Left lung (tissue), 10 donors: ENCODE results near the gene STARD3. TPM values are rescaled to one million over a fixed set of nuclear protein-coding genes. Genes with fewer than 3 reads are reported as not detected.

Experiments used
- ATAC-seq: fragments of 200-7000 bp; cut with Tn5 transposase; one replicate; pipeline ENCODE4 v1.9.1; 2020; ENCODE audit warnings: moderate library complexity
- DNase-seq, 4 donors: peaks; one replicate each; pipeline ENCODE4 v3.0.0-alpha.2; 2013 to 2020
- H3K27ac ChIP-seq, 2 donors: fragments of 200-600 bp; sonication (generic) in 1 of 2; one replicate each; pipeline versions ENCODE4 v1.5.0 to v1.8.0; 2020 to 2021
- H3K27me3 ChIP-seq, 2 donors: fragments of 200-600 bp; sonication (generic) in 1 of 2; one replicate each; pipeline versions ENCODE4 v1.5.0 to v1.8.0; 2020 to 2021
- H3K36me3 ChIP-seq, 2 donors: fragments of 200-600 bp; sonication (generic) in 1 of 2; one replicate each; pipeline versions ENCODE4 v1.5.0 to v1.8.0; 2020 to 2021
- H3K4me1 ChIP-seq, 2 donors: fragments of 200-600 bp; one replicate each; pipeline ENCODE4 v1.8.0; 2021
- H3K4me3 ChIP-seq, 2 donors: fragments of 200-600 bp; sonication (generic) in 1 of 2; one replicate each; pipeline versions ENCODE4 v1.5.0 to v1.8.0; 2020 to 2021; ENCODE audit warnings: mild to moderate bottlenecking in 1 of 2
- H3K9me3 ChIP-seq, 2 donors: fragments of 200-600 bp; sonication (generic) in 1 of 2; one replicate each; pipeline versions ENCODE4 v1.5.0 to v1.8.0; 2020 to 2021
- intact Hi-C, 2 donors: fragments of 100-400 bp; cut with DNase I; formaldehyde crosslinking; loops; one replicate each; pipeline versions ENCODE4 v1.11.2 to v1.14.2; 2022
- polyA plus RNA-seq, 6 donors: library from polyadenylated mRNA; unstranded; fragments of 120-200 nt; gene quantifications; one replicate each; pipeline ENCODE4 v1.2.1, GENCODE V29; 2013; ENCODE audit not compliant: insufficient read length in 6 of 6
- total RNA-seq, 2 donors: library from RNA; stranded (reverse); fragmentation: NEBNext Ultra II Directional; extraction: Animal tissue kit (Norgen Biotek cat#: 25700); gene quantifications; one replicate each; pipeline ENCODE4 v1.2.1, GENCODE V29; 2021
- TF ChIP-seq, protein P1 (sequence below), 2 donors: fragments of 200-600 bp; sonication (generic) in 1 of 2; IDR thresholded peaks; one replicate each; pipeline versions ENCODE4 v1.5.0 to v1.8.0; 2021; ENCODE audit warnings: antibody characterized with exemption in 2 of 2
- donor health status: DM: no; HTN: yes; CAD: no.
- donor health status: DM: no; HTN: no; CAD: no.

Gene STARD3
- total and polyA plus RNA-seq, 8 donors, result 42.1 to 66.1 (median 55.9) TPM

DNA sequence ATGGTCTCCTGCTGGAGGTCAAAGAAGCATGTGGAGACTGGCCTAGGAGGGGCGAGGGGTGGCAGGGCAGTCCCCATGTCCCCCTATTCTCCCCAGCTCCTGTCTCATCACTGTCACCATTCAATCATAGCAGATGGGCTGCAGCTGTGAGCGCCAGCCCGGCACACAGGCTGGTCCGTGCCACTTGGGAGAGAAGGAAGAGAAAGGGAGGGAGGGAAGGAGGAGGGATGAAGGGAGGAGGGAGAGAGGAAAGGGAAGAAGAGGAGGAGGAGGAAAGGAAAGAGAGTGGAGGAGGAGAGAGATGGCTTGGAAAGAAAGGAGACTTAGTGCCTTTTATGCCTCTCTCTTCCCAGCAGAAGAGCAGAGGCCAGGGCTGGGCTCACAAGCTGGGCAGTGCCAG is 41.6 kb upstream of the STARD3 start:
- H3K9me3 ChIP-seq, result no peaks in the 10 kb centered on the region
- intact Hi-C loops, result no loop called here
- TF ChIP-seq, protein P1, sequence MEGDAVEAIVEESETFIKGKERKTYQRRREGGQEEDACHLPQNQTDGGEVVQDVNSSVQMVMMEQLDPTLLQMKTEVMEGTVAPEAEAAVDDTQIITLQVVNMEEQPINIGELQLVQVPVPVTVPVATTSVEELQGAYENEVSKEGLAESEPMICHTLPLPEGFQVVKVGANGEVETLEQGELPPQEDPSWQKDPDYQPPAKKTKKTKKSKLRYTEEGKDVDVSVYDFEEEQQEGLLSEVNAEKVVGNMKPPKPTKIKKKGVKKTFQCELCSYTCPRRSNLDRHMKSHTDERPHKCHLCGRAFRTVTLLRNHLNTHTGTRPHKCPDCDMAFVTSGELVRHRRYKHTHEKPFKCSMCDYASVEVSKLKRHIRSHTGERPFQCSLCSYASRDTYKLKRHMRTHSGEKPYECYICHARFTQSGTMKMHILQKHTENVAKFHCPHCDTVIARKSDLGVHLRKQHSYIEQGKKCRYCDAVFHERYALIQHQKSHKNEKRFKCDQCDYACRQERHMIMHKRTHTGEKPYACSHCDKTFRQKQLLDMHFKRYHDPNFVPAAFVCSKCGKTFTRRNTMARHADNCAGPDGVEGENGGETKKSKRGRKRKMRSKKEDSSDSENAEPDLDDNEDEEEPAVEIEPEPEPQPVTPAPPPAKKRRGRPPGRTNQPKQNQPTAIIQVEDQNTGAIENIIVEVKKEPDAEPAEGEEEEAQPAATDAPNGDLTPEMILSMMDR (IDR thresholded peaks at IDR 0.05), result no peak
- H3K36me3 ChIP-seq, result no peaks in the 10 kb centered on the region
- H3K4me1 ChIP-seq, result peaks cover 4 to 15% of the 10 kb centered on the region in 2 donors
- no peak overlapping the region for H3K4me3 ChIP-seq
- no peak overlapping the region for H3K27ac ChIP-seq
- DNase-seq, result no peak
- peaks cover 56 to 85% of the 10 kb centered on the region in 2 donors for H3K27me3 ChIP-seq
- ATAC-seq, result no peak

DNA sequence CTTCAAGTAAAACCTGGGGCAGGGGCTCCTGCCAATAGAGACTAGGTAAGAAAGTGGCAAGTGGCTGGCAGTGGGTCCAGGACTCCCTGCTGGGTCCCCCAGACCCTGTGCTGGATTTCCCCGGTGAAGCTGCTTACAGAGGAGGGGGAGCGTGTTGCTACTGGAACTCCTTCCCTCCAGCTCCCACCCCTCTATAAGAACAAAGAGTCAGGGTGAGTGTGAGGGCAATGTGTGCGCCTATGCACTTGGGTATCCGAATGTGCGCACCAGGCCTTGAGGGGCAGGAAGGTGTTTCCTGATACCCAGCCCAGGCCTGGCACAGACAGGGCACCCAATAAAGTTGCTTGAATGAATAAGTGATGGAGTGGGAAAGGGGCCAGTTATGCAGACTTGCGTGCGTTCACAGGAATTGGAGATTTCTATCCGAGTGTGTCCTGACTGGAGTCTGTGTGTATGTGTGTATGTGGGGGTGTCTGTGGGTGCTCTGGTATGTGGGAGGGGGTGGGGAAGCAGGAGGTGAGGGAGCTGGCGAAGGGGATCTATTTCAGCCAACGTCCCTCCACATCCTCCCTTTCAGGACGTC is 40.9 kb upstream of the STARD3 start:
- Histone ChIP-seq H3K9me3 (no peaks in the 10 kb centered on the region), H3K4me3 (no peak overlapping the region), H3K36me3 (no peaks in the 10 kb centered on the region), H3K27ac (no peak overlapping the region), H3K27me3 (peaks cover 64 to 93% of the 10 kb centered on the region in 2 donors), H3K4me1 (peaks cover 4 to 15% of the 10 kb centered on the region in 2 donors)
- TF ChIP-seq, protein P1 (IDR thresholded peaks at IDR 0.05), result no peak
- intact Hi-C loops, result no loop called here
- DNase-seq, result no peak
- no peak for ATAC-seq

DNA sequence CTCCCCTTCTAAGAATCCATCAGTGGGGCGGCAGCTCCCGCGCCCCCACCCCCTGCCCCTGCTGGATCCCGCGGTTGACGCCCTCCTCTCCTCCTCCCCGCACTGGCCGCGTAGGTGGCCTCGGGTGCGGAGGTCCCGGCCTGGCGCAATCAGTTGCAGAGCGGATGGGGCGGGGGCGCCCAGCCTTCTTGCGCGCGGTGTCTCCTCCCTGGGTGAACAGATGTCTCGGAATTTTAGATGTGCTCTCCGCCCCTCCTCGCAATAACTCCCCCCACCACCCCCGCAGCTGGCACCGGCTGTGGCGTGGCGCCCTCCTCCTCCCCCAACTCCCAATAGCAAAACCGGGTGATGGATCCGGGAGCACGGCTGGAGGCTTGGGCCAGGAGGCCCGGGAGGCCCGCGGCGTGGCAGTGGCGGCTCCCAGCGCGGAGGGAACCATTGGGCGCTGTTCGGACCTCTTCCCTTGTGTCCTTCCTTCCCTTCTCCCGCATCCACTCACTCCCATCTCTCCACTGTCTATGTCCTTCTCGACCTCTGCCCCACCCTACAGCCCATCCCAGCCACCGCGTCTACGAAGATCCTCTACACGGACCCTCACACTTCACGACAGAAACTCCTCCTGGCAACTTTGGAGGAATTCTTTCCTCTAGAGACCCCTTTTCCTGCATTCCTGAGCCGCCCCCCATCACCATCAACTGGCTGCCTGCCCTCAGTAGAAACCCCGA is 40.2 kb upstream of the STARD3 start:
- Histone ChIP-seq H3K27me3 (peaks cover 70 to 99% of the 10 kb centered on the region in 2 donors), H3K4me3 (no peak overlapping the region), H3K9me3 (no peaks in the 10 kb centered on the region), H3K4me1 (peaks cover 4 to 15% of the 10 kb centered on the region in 2 donors), H3K27ac (no peak overlapping the region), H3K36me3 (no peaks in the 10 kb centered on the region)
- DNase-seq, result no peak
- ATAC-seq, result no peak
- TF ChIP-seq, protein P1 (IDR thresholded peaks at IDR 0.05), result no peak
- intact Hi-C loops, result no loop called here

DNA sequence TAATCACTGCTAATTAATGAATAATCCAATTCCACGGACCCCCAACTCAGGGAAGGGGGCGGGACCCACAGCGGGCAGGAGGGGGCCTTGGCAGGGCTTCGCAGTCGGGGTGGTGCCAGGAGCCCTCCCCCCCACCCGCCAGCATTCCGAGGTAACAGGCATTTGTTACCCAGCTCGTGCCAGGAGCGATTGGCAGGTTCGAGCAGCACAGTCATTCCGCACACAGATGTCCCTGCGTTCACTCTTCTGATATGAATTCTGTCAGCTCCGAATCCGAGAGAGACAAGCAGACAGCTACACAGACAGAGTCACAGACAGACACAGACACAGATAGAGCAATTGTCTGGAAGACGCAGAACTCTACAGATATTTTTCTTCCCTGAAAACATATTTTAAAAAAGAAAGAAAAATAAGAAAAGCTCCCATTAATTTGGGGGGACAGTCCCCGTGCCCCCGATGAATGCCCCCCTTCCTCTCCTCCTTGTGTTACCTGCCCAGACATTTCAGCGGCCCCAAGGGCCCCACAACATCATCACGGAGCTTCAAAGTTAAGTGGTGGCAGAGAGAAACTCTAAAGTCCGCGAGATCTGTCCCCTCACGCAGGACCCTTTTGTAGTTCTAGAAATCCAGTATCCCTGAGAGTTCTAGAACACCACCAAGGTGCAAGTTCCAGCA is 39.4 kb upstream of the STARD3 start:
- ATAC-seq (no peak), DNase-seq (no peak)
- intact Hi-C loops, result no loop called here
- TF ChIP-seq, protein P1 (IDR thresholded peaks at IDR 0.05), result no peak
- H3K9me3 ChIP-seq, result no peaks in the 10 kb centered on the region
- H3K27me3 ChIP-seq, result peaks cover 78 to 100% of the 10 kb centered on the region in 2 donors
- no peak overlapping the region for H3K27ac ChIP-seq
- peaks cover 4 to 15% of the 10 kb centered on the region in 2 donors for H3K4me1 ChIP-seq
- no peaks in the 10 kb centered on the region for H3K36me3 ChIP-seq
- H3K4me3 ChIP-seq, result no peak overlapping the region

DNA sequence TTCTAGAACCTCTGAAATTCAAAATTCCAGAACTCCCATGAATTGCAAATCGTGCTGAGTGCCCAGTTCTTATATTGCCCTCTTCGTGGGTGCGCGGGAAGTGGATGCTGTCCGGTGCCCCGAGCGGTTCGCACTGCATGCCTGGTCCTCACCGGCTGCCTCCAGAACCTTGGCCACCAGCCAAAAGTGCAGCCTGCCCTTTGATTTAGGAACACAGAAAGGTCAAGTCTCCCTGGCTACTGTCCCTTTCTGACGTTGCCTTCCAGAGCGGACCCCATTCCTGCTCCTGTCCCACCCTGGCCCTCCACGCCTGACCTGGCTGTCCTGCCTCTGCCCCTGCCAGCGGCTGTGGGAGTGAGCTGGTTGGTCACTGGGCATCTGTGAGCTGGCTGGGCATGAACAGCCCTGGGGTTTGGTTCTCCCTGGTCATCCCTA is 38.9 kb upstream of the STARD3 start:
- peaks cover 84 to 100% of the 10 kb centered on the region in 2 donors for H3K27me3 ChIP-seq
- H3K27ac ChIP-seq, result no peak overlapping the region
- no peak for DNase-seq
- intact Hi-C loops, result no loop called here
- H3K4me1 ChIP-seq, result peaks cover 4 to 15% of the 10 kb centered on the region in 2 donors
- H3K9me3 ChIP-seq, result no peaks in the 10 kb centered on the region
- TF ChIP-seq, protein P1 (IDR thresholded peaks at IDR 0.05), result no peak
- H3K36me3 ChIP-seq, result no peaks in the 10 kb centered on the region
- H3K4me3 ChIP-seq, result no peak overlapping the region
- no peak for ATAC-seq
